NB4 (cell line): Measurements from ENCODE around the gene RBMS1.

Source experiments
- CTCF ChIP-seq: IDR thresholded peaks from one replicate; pipeline ENCODE4 v1.5.1; 2012; ENCODE audit warnings: low read depth, low read length
- POLR2A ChIP-seq: IDR thresholded peaks from 2 replicates; pipeline ENCODE4 v1.6.1; 2011; ENCODE audit warnings: mild to moderate bottlenecking; ENCODE audit not compliant: insufficient read length; ENCODE audit errors: extremely low read depth

GRCh38 chr2:160538559-160539355 is 45.1 kb upstream of the RBMS1 start:
- TF ChIP-seq CTCF: no peak
- TF ChIP-seq POLR2A: no peak
